ENCODE data around the gene GRAMD4. TPM values are rescaled to one million over a fixed set of nuclear protein-coding genes. Genes with fewer than 3 reads are reported as not detected.

GRAMD4 gene
- total RNA-seq, 1 donor = 18.1 TPM

DNA sequence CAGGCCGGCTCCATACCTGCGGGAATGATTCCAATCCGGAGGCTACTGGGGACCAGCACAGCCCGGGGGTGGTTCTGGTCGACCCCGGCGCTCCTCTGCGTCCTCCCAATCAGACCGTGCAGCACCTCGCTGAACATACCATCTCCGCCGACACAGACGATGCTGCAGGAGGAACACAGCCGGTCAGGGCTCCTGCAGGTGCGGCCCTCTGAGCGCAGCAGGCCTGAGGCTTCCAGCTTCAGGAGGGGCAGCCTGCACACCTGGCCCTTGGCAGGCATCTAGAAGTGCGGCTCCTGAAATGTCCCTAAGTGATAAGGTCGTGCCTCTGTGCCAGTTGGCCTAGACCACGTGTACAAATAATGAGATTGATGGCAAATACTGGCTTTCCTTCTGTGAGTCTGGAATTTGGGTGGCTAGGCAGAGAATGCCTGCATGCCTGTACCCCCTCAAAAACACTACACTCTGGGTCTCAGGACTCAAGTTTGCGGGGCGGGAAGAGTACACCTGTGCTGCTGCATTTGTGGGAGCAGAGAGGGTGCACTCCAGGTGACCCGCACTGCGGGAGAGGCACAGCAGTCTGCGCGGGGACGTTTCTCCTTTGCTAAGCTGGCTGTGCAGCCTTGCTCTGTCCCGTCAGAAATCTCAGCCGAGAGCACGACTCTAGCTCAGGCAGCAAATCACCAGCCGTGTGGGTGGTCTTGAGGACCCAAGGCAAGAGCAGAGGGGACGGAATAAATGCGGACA lies 87.8 kb downstream of the GRAMD4 start:
- no peak for DNase-seq (ENCODE audit: low read depth)
- H3K4me3 ChIP-seq (ENCODE audit: low read depth, low read length) = no peak overlapping the region
- TF ChIP-seq, protein P1, sequence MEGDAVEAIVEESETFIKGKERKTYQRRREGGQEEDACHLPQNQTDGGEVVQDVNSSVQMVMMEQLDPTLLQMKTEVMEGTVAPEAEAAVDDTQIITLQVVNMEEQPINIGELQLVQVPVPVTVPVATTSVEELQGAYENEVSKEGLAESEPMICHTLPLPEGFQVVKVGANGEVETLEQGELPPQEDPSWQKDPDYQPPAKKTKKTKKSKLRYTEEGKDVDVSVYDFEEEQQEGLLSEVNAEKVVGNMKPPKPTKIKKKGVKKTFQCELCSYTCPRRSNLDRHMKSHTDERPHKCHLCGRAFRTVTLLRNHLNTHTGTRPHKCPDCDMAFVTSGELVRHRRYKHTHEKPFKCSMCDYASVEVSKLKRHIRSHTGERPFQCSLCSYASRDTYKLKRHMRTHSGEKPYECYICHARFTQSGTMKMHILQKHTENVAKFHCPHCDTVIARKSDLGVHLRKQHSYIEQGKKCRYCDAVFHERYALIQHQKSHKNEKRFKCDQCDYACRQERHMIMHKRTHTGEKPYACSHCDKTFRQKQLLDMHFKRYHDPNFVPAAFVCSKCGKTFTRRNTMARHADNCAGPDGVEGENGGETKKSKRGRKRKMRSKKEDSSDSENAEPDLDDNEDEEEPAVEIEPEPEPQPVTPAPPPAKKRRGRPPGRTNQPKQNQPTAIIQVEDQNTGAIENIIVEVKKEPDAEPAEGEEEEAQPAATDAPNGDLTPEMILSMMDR (IDR thresholded peaks at IDR 0.05; ENCODE audit: insufficient read depth, low read depth, low read length) = no peak

DNA sequence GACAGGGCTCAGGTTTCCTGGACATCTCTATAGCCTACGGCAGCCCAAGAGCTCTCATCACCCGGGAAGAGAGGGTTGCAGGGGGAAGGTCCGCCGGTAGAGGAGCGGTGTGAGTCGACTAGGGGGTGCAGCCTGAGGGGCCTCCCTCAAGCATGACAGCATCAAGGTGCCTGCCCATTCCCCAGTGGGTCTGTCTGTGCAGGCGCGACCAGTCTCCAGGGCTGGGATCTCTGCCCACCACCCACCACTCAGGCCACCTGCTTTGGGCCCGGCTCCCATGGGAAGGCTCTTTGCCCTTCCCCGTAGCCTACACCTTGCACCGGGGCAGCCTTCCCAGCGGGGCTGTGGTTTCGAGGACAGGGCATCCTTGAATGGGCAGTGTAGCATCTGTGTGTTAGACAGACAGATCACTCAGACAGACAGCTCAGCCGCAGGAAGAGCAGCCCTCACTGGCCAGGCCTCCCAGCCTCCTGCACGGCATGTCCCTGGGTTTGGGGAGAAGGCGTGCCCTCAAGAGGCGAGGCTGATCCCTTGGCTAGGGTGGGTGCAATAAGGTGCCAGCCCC lies 88.7 kb downstream of the GRAMD4 start:
- no peak for DNase-seq (ENCODE audit: low read depth)
- no peak overlapping the region for H3K4me3 ChIP-seq (ENCODE audit: low read depth, low read length)
- TF ChIP-seq, protein P1 (IDR thresholded peaks at IDR 0.05; ENCODE audit: insufficient read depth, low read depth, low read length) = no peak

DNA sequence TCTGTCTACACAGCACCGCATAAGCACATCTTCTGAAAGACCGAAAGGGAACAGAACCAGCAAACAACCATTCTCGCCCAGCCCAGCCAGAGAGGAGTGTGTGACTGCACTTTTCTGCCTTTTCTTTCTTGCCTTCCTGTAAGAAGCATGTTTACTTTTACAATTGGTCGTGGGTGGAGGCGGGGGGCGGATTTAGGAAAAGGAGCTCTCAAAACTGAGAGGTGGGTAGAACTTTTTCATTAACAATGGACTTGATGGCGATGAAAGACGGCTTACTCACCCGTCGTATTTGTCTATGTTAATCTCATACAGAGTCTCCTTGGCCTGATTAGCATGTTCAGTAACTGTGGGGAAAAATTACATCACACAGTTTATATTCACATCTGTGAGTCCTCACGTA lies 90.6 kb downstream of the GRAMD4 start:
- H3K4me3 ChIP-seq (ENCODE audit: low read depth, low read length) = no peak overlapping the region
- TF ChIP-seq, protein P1 (IDR thresholded peaks at IDR 0.05; ENCODE audit: insufficient read depth, low read depth, low read length) = no peak
- no peak for DNase-seq (ENCODE audit: low read depth)

DNA sequence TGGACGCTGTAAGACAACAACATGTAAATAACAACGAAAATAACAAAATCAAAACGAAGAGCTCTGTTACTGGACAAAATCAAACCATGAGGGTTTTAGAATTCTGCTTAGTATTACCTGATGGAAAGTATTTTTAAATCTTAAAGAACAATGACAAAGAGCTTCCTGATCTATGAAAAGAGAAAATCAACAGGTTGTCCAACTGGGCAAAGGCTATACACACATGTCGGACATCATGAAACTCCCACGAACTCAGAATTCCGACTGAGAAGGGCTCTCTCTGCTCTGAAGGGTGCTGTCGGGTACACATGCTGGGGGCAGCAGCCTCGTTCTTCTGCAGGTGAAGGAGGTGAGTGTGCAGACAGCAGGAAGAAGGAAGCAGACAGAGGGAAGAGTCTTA lies 92.1 kb downstream of the GRAMD4 start:
- TF ChIP-seq, protein P1 (IDR thresholded peaks at IDR 0.05; ENCODE audit: insufficient read depth, low read depth, low read length) = no peak
- H3K4me3 ChIP-seq (ENCODE audit: low read depth, low read length) = no peak overlapping the region
- no peak for DNase-seq (ENCODE audit: low read depth)

DNA sequence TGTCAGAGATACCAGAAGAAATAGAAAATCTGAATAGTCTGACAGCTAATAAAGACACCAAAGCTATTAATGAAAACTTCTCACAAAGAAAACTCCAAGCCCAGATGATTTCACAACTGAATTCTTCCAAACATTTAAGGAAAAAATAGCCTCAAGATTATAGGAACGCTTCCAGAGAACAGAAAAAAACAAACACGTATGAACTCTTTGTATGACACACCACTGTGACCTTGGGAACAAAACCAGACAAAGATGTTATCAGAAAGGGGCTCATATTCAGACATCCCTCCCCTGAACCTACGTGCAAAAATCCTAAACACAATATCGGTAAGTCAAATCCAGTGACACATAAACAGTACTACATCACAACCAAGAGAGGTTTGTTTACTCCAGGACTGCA lies 94.4 kb downstream of the GRAMD4 start:
- TF ChIP-seq, protein P1 (IDR thresholded peaks at IDR 0.05; ENCODE audit: insufficient read depth, low read depth, low read length) = no peak
- peak; percentile 78 for DNase-seq (ENCODE audit: low read depth)
- H3K4me3 ChIP-seq (ENCODE audit: low read depth, low read length) = no peak overlapping the region

DNA sequence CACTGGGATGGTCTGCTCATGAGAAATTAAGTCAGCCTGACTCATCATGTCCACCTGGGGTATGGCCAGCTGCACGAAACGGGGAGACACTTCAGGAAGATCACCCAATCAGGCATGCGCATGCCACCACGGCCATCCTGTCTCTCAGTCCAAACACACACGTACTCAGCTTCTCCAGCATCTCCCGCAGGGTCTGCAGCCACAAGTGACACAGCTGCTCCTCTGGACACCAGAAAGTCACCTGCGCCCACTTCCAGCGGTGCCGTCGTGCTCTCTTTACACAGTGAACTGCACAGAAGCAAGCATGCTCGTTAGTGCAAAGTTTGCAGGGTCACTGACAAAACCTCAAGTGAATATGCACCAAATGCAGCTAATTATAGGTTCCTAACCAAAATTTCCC lies 99.7 kb downstream of the GRAMD4 start:
- no peak for DNase-seq (ENCODE audit: low read depth)
- TF ChIP-seq, protein P1 (IDR thresholded peaks at IDR 0.05; ENCODE audit: insufficient read depth, low read depth, low read length) = no peak
- H3K4me3 ChIP-seq (ENCODE audit: low read depth, low read length) = no peak overlapping the region

Data from fibroblast of villous mesenchyme (primary cell).